MG63 (cell line): ENCODE data around the gene SH3RF2. TPM values are rescaled to one million over a fixed set of nuclear protein-coding genes. Genes with fewer than 3 reads are reported as not detected.
"Not testable (repeated sequence)": the region's sequence is repeated elsewhere in the genome, so short reads cannot be mapped to it uniquely, and the experiment has no call there.

Experiments used
- DNase-seq: peaks from one replicate; pipeline ENCODE4 v3.0.0-alpha.2; 2020
- H3K27me3 ChIP-seq: fragments of 250-450 bp; sonication (Bioruptor Pico); 2 replicates; pipeline ENCODE4 v1.5.1; 2020; ENCODE audit warnings: mild to moderate bottlenecking, moderate library complexity
- H3K36me3 ChIP-seq: fragments of 250-450 bp; sonication (Bioruptor Pico); 2 replicates; pipeline ENCODE4 v1.5.1; 2020; ENCODE audit warnings: mild to moderate bottlenecking, moderate library complexity
- H3K4me3 ChIP-seq: fragments of 250-450 bp; sonication (Bioruptor Pico); 2 replicates; pipeline ENCODE4 v1.5.1; 2020; ENCODE audit warnings: mild to moderate bottlenecking, moderate library complexity
- H3K9me3 ChIP-seq: fragments of 250-450 bp; sonication (Bioruptor Pico); 2 replicates; pipeline ENCODE4 v1.5.1; 2020; ENCODE audit warnings: mild to moderate bottlenecking, moderate library complexity
- total RNA-seq: library from RNA; depleted of rRNA; stranded (reverse); fragments of >200 nt; shearing (Covaris generic); gene quantifications from 2 replicates; pipeline ENCODE4 v1.2.3, GENCODE V29; 2014; ENCODE audit warnings: low replicate concordance

The SH3RF2 gene
- total RNA-seq, 1 experiment from 2014 or later: 0.26 TPM

- DNase-seq: no peak
These were observed 24.6 kb downstream of the SH3RF2 start for GRCh38 chr5:145960848-145961600.

GRCh38 chr5:145962001-145962400 lies 25.6 kb downstream of the SH3RF2 start:
- no peaks in the 10 kb centered on the region for H3K9me3 ChIP-seq
- no peak overlapping the region for H3K4me3 ChIP-seq
- H3K27me3 ChIP-seq: no peaks in the 10 kb centered on the region
- H3K36me3 ChIP-seq: no peaks in the 10 kb centered on the region
- no peak for DNase-seq

More at GRCh38 chr5:145960848-145961600, 24.6 kb downstream of the SH3RF2 start:
- H3K36me3 ChIP-seq: no peaks in the 10 kb centered on the region
- no peaks in the 10 kb centered on the region for H3K27me3 ChIP-seq
- no peaks in the 10 kb centered on the region for H3K9me3 ChIP-seq
- H3K4me3 ChIP-seq: no peak overlapping the region

DNA sequence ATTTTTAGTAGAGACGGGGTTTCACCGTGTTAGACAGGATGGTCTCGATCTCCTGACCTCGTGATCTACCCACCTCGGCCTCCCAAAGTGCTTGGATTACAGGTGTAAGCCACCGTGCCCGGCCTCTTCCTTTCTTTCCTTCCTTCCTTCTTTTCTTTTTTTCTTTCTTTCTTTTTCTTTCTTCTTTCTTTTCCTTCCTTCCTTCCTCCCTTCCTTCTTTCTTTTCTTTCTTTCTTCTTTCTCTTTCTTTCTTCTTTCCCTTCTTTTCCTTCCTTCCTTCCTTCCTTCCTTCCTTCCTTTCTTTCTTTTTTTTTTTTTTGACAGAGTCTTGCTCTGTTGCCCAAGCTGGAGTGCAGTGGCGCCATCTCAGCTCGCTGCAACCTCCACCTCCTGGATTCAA lies 27.6 kb downstream of the SH3RF2 start:
- DNase-seq, H3K27me3 ChIP-seq, H3K9me3 ChIP-seq, H3K4me3 ChIP-seq, H3K36me3 ChIP-seq: not testable (repeated sequence)

DNA sequence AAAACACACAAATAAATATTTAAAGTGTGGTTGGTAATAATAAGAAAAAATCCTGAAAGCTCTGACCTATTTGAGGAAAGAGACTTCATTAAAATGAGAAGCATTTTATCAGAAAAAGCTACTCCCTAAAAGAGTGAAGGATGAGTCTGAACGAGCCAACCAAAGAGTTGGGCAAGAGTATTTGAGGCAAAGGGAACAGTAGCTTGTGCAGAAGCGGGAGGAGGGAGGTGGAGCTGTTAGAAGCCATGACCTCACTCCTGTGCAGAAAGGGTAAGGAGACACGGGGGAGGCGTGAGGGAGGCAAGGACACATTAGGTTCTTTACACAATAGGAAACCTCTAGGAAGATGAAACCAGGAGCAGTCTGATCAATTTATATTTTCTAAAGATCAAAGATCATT lies 29.4 kb downstream of the SH3RF2 start:
- Histone ChIP-seq H3K4me3 (no peak overlapping the region), H3K36me3 (no peaks in the 10 kb centered on the region), H3K27me3 (no peaks in the 10 kb centered on the region), H3K9me3 (no peaks in the 10 kb centered on the region)
- no peak for DNase-seq

- Histone ChIP-seq H3K36me3 (no peaks in the 10 kb centered on the region), H3K9me3 (no peaks in the 10 kb centered on the region), H3K27me3 (no peaks in the 10 kb centered on the region), H3K4me3 (no peak overlapping the region)
- no peak for DNase-seq
These were observed 30.9 kb downstream of the SH3RF2 start for GRCh38 chr5:145967296-145967695.

GRCh38 chr5:145968970-145969713 lies 32.8 kb downstream of the SH3RF2 start:
- H3K9me3 ChIP-seq: peaks cover 3% of the 10 kb centered on the region; the same call in 1 of the 2 replicates

DNA sequence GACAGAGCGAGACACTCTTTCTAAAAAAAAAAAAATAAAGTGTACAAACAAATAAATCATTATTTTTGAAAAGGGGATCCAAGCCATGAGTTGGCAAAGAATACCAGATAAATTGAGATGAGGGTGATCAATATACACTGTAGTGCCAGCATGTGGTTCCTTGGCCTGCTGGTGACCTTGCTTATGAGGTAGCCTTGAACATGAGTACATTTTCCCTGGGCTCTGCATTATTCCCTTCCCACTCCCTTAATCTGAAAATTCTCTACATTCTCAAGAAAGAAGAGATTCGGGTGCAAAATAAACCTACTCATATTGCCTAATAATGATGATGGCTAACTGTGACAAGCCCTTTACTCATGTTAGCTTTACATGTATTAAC lies 33.3 kb downstream of the SH3RF2 start:
- no peak overlapping the region for H3K4me3 ChIP-seq
- H3K36me3 ChIP-seq: no peaks in the 10 kb centered on the region
- peaks cover 3% of the 10 kb centered on the region; the same call in 1 of the 2 replicates for H3K9me3 ChIP-seq
- H3K27me3 ChIP-seq: no peaks in the 10 kb centered on the region
- no peak for DNase-seq

More at GRCh38 chr5:145968970-145969713, 32.8 kb downstream of the SH3RF2 start:
- no peak overlapping the region for H3K4me3 ChIP-seq
- no peak for DNase-seq
- H3K27me3 ChIP-seq: no peaks in the 10 kb centered on the region
- no peaks in the 10 kb centered on the region for H3K36me3 ChIP-seq

DNA sequence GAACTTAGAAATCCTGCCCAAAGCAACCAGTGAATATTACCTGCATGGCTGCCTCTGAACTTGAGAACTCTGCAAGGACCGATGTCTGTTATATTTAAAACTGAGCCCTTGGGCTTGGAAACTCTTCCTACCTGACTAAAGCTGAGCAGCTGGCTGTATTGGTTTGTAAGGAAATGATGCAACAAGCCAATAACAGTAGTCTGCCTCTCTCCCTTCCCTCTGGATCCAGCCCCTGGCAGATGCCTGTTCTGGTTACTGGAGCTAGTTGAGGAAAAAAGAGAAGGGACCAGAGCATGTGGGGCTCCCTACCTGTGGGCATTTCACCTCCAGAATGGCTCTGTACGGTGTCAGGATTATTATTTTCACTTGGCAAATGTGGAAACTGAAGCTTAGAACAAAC lies 34.7 kb downstream of the SH3RF2 start:
- H3K9me3 ChIP-seq: peaks cover 3% of the 10 kb centered on the region; the same call in 1 of the 2 replicates
- H3K4me3 ChIP-seq: no peak overlapping the region
- H3K27me3 ChIP-seq: no peaks in the 10 kb centered on the region
- peak; percentile 20 for DNase-seq
- no peaks in the 10 kb centered on the region for H3K36me3 ChIP-seq

- no peak for DNase-seq
- H3K27me3 ChIP-seq: no peaks in the 10 kb centered on the region
- no peaks in the 10 kb centered on the region for H3K36me3 ChIP-seq
- no peak overlapping the region for H3K4me3 ChIP-seq
- H3K9me3 ChIP-seq: peaks cover 3% of the 10 kb centered on the region; the same call in 1 of the 2 replicates
These were observed 35.3 kb downstream of the SH3RF2 start for GRCh38 chr5:145971701-145972100.

- no peak for DNase-seq
- Histone ChIP-seq H3K36me3 (no peaks in the 10 kb centered on the region), H3K4me3 (no peak overlapping the region), H3K9me3 (peaks cover 3% of the 10 kb centered on the region), H3K27me3 (no peaks in the 10 kb centered on the region)
These were observed 38.6 kb downstream of the SH3RF2 start for GRCh38 chr5:145975001-145975360.

DNA sequence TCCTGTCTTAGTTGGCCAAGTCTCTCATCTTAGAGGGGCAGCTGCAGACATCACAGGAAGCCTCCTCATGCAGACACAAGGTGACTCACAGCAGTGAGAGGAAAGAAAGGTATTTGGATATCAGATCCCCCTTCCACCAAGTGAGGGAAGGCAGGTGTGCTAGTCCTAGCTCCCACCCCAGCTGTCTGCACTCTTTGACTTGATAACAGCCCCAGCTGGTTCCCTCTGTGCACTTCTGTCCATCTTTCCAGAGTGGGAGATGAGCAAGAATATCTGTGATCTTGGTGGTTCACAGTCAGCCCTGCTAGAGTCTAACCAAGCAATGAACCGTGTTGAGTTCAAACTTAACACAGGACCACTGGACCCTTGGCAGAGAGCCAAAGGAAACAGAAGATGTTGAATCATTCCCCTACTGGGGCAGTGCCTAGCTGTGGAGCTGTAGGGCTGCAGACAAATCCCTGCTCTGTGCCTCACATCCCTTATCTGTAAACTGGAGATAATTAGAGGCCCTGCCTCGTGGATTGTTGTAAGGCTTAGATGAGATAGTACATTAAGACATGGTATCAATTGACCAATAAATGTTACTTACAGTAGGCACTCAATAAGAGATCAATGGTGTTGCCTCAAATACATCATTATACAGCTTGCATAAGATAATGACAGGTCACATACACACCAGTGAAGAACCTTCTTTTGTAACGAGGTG lies 39.1 kb downstream of the SH3RF2 start:
- Histone ChIP-seq H3K4me3 (no peak overlapping the region), H3K9me3 (peaks cover 3% of the 10 kb centered on the region), H3K36me3 (no peaks in the 10 kb centered on the region), H3K27me3 (no peaks in the 10 kb centered on the region)
- peak; percentile 86 for DNase-seq

DNA sequence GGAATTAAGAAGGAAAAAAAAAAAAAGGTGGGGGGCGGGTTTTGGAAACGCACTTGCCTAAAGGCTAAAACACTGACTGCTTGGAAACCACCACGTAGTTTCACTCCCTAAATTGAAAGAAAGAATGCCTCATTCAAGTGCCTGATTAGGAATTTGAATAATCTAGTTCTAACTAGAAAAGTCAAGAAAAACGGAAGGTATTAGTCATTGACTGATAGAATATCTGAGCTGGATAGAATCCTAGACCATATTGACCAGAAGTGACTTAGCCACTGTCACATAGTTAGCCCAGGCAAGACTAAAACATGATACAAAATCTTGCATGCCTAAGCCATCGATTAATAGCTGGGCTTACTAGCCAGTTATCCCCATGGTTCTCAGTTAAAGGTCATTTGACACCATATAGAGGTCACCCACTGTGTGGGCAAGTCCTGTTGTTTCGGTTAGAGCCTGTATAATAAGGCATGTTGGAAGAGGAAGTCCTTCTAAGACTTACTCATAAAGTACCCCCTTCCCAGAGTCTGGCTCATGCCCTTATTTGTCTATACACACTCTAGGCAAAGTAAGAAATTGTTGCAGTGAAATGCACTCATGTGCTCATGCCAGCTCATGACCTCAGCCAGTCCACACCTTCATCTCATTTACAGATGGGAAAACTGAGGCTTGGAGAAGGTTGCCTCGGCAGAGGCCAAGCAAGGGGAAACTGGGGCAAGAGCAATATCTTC lies 40.2 kb downstream of the SH3RF2 start:
- Histone ChIP-seq H3K36me3 (no peaks in the 10 kb centered on the region), H3K27me3 (no peaks in the 10 kb centered on the region), H3K9me3 (peaks cover 3% of the 10 kb centered on the region), H3K4me3 (no peak overlapping the region)
- DNase-seq: peak; percentile 54

DNA sequence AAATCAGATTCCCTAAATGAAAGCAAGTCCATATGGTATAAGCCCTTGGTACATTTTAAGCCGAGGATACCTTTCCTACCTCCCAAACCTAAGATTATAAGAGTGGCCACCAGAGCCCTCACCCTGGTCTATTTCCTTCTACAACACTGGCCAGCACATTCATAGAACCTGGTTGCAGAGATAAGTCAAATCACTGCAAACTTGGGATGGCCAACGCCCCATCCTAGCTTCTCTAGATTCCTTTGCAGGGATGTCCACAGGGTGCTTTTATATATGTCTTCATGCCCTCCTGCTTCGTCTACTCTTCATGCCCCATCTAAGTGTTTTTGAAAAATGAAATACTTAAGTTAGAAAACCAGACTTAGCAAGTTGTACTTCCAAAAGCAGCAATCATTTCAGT lies 41.8 kb downstream of the SH3RF2 start:
- Histone ChIP-seq H3K36me3 (no peaks in the 10 kb centered on the region), H3K27me3 (no peaks in the 10 kb centered on the region), H3K4me3 (no peak overlapping the region), H3K9me3 (peaks cover 3% of the 10 kb centered on the region)
- no peak for DNase-seq

GRCh38 chr5:145978708-145979107 lies 42.3 kb downstream of the SH3RF2 start:
- peak; percentile 58 for DNase-seq
- Histone ChIP-seq H3K27me3 (no peaks in the 10 kb centered on the region), H3K9me3 (peaks cover 3% of the 10 kb centered on the region), H3K36me3 (no peaks in the 10 kb centered on the region), H3K4me3 (no peak overlapping the region)

- no peaks in the 10 kb centered on the region; the same call in 1 of the 2 replicates for H3K9me3 ChIP-seq
- no peaks in the 10 kb centered on the region for H3K36me3 ChIP-seq
- no peaks in the 10 kb centered on the region for H3K27me3 ChIP-seq
- H3K4me3 ChIP-seq: no peak overlapping the region
- DNase-seq: no peak
These were observed 43.2 kb downstream of the SH3RF2 start for GRCh38 chr5:145979270-145980223.

- no peak overlapping the region for H3K4me3 ChIP-seq
- H3K27me3 ChIP-seq: no peaks in the 10 kb centered on the region
- H3K9me3 ChIP-seq: no peaks in the 10 kb centered on the region; the same call in 1 of the 2 replicates
- no peaks in the 10 kb centered on the region for H3K36me3 ChIP-seq
- DNase-seq: no peak
These were observed 43.9 kb downstream of the SH3RF2 start for GRCh38 chr5:145980259-145980658.
